ENCODE data around the gene ITGAD.
"Not testable (repeated sequence)": the region's sequence is repeated elsewhere in the genome, so short reads cannot be mapped to it uniquely, and the experiment has no call there.

- TF ChIP-seq POLR2A (IDR thresholded peaks at IDR 0.05; ENCODE audit: extremely low read depth, insufficient read length); CTCF (IDR thresholded peaks at IDR 0.05; ENCODE audit: low read depth, low read length): not testable (repeated sequence)
Measured at GRCh38 chr16:31445931-31446330, 52.8 kb downstream of the ITGAD start.
